NCI-H1417 (cell line): Measurements from ENCODE around the gene RUNDC3A.
A peak's percentile ranks its signal among the peaks of the same experiment; 100 is the strongest.
"Not testable (repeated sequence)": the region's sequence is repeated elsewhere in the genome, so short reads cannot be mapped to it uniquely, and the experiment has no call there.

Experiments
- DNase-seq, 3 experiments: peaks; one replicate each; lab custom pipeline; 2025; lab: John Stamatoyannopoulos, UW

The RUNDC3A gene

DNA sequence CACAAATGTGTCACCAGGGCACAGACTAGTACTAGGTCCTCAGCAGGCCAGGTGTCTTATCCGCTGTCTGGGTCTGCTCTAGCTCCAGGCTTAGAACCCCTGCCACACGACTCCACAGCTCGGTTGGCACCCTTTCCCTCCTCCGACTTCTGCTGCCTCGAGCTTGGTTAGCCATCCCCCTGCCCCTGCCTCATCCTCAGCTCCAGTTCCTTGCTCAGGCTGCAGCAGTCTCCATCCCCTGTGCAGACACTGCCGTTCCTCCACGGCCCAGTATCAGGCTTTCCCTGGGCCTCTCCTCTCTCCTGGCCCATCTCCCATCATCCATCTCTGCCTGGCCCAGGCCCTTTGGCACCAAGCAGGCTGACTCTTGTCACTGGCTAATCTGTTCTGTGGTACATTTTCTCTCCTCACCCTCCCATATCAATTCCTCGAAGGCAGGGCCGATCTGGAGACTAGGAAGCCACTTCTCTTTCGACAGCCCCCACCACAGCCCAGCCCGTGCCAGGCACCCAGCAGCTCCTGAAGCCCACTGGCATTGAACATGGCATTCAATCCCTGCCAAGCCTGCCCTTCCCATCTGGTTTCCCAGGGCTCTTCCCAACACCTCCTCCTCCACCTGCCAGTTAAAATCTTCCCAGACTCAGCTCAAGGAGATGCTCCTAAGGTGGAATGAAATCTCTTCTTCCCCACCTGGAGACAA, 35.3 kb downstream of the RUNDC3A start:
- no peak for DNase-seq

DNA sequence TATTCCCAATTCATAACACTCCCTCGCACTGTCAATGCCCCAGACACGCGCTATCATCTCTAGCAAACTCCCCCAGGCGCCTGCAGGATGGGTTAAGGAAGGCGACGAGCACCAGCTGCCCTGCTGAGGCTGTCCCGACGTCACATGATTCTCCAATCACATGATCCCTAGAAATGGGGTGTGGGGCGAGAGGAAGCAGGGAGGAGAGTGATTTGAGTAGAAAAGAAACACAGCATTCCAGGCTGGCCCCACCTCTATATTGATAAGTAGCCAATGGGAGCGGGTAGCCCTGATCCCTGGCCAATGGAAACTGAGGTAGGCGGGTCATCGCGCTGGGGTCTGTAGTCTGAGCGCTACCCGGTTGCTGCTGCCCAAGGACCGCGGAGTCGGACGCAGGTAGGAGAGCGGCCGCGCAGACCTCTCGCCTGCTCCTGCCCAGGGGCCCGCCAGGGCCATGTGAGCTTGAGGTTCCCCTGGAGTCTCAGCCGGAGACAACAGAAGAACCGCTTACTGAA, 36.6 kb downstream of the RUNDC3A start, which contains the start of gene GRN:
Gene GRN, plus strand, starts transcription at position 364 of the 515 bp plus-strand sequence. CDS start 3,863 bp downstream, outside the sequence.
- peak; percentile 95 to 99 (median 95) for DNase-seq

DNA sequence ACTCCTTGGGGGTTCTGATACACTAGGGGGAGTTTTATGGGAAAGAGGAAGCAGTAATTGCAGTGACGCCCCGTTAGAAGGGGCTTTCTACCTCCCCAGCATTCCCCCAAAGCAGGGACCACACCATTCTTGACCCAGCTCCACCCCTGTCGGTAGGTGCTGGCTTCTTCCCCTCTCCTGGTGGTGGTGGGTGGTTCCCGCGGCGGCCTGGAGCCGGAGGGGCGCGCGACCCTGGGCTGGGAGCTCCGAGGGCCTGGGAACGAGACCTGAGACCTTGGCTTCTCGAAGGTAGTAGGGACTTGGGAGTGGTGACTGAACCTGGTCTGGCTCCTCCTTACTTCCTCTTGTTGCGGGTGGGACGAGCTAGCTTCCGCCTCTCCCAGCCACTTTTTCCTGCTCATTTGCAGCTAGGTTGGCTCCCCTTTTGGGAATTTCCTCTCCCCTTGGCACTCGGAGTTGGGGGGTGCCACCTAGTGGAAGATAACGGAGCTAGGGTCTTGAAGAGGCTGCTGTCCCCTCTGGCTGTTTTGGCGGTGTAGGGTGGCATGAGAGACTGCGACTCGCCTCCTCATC, 37.1 kb downstream of the RUNDC3A start:
- DNase-seq, result peak; percentile 29 to 87 (median 74)

DNA sequence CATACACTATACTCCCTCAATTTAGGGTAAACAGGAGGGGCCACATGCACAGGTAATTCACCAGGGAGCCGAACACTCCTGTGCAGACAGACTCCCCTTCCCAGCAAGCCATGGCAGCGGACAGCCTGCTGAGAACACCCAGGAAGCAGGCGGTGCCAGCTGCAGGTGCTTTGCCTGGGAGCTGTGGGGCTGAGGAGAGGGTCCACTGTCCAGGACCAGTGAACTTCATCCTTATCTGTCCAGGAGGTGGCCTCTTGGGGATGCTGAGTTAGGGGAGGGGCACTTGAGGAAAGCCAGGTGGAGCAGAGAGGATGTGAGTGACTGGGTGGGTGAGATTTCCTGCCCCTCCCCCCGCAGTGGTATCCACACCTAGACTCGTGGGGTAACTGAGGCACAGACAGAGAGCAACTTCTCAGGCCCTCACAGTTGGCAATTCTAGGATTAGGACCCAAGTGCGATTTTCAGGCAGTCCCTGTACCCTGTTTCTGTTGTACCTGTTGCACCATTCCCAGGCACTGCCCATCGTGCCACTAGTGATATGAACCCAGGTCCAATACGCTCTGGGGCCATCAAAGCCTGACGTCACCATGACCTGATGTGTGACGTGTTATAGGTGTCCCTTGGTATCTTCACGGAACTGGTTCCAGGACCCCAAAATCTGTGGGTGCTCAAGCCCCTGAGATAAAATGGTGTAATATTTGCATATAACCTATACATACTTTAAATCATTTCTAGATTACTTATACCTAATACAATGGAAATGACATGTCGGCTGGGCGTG, 37.9 kb downstream of the RUNDC3A start:
- DNase-seq, result no peak

DNA sequence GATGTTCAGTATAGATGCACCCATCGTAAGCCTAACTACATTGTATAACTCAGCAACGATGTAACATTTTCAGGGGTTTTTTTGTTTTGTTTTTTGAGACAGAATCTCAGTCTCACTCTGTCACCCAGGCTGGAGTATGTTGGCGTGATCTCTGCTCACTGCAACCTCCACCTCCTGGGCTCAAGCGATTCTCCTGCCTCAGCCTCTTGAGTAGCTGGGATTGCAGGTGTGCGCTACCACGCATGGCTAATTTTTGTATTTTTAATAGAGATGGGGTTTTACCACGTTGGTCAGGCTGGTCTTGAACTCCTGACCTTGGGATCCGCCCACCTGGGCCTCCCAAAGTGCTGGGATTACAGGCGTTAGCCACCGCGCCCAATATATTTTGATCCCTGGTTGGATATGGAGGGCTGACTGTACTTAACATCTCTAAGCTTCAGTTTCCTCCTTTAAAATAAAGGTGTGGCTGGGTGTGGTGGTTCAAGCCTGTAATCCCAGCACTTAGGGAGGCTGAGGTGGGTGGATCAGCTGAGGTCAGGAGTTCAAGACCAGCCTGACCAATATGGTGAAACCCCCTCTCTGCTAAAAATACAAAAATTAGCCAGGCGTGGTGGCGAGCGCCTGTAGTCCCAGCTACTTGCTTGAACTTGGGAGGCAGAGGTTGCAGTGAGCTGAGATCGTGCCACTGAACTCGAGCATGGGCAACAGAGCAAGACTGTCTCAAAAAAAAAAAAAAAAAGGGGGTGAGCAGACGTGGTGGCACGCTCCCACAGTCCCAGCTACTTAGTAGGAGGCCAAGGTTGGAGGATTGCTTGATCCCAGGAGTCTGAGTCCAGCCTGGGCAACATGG, 39.0 kb downstream of the RUNDC3A start:
- DNase-seq, result not testable (repeated sequence)

DNA sequence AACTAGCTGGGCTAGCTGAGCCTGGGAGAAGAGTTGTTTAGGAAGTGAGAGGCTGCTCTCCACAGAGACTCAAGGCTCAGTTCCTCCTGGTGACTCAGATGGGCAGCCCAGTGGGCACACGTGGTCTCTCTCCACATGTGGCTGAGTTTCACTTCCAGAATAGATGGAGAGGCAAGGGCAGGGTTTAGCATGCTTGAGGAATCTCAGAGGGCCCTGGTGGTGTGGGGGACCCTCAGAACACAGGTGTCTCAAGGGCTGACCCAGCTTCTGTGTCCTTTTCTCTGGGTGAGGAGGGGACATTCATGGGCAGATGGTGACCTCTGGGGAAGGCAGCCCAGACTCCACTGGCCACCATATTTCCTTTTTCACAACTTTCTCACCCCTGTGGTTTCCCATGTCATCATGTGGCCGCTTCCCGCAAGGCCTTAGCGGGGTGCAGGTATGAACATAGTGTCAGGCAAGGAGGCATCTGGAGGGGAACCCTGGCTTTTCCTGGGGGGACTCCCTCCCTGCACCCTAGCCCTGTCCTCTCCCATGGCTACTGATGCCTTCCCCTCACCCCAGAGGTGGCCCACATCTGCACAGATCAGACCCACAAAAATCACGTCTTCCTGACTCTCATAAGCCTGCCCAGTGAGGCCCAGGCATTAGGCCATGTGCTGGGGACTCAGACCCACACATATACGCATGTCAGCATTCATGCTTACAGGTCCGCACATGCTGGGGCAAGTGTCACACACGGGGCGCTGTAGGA, 40.0 kb downstream of the RUNDC3A start:
- DNase-seq, result no peak

DNA sequence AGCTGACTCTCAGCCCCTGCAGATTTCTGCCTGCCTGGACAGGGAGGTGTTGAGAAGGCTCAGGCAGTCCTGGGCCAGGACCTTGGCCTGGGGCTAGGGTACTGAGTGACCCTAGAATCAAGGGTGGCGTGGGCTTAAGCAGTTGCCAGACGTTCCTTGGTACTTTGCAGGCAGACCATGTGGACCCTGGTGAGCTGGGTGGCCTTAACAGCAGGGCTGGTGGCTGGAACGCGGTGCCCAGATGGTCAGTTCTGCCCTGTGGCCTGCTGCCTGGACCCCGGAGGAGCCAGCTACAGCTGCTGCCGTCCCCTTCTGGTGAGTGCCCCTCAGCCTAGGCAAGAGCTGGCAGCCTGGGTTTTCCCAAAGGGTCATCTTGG, 40.6 kb downstream of the RUNDC3A start:
- DNase-seq, result no peak

DNA sequence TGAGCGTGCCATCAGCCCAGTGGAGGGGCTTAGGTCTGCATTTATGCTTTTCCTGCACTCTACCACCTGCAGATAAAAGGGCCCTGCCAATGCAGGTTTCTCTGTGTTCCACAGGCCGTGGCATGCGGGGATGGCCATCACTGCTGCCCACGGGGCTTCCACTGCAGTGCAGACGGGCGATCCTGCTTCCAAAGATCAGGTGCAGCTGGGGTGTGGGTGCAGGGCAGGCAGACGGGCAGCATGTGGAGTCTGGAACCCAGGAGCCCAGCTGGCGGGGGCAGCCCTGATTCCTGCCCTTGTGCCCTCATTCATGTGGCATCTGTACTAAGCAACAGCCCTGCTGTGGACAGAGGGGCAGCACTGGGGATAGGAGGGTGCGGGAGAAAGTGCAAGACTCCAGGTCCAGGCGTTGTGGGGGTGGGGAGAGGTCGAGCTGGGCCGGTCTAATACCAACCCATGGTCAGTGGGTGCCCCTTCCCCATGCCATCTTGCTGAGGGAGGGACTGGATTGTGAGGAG, 41.2 kb downstream of the RUNDC3A start:
- no peak for DNase-seq

DNA sequence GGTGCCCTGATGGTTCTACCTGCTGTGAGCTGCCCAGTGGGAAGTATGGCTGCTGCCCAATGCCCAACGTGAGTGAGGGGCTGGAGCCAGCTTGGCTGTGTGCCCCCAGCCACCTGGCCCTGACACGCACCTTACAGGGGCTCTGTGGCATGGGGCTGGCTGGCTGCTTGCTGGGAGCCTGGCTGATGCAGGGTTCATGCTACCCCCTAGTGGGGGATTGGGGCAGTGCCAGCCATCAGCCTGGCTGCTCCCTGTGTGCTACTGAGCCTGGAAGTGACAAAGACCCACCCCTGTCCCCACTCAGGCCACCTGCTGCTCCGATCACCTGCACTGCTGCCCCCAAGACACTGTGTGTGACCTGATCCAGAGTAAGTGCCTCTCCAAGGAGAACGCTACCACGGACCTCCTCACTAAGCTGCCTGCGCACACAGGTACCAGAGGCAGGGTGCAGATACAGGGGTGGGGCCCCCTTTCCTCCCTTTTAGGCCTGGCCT, 42.4 kb downstream of the RUNDC3A start:
- peak; percentile 43 to 67 (median 43) for DNase-seq

DNA sequence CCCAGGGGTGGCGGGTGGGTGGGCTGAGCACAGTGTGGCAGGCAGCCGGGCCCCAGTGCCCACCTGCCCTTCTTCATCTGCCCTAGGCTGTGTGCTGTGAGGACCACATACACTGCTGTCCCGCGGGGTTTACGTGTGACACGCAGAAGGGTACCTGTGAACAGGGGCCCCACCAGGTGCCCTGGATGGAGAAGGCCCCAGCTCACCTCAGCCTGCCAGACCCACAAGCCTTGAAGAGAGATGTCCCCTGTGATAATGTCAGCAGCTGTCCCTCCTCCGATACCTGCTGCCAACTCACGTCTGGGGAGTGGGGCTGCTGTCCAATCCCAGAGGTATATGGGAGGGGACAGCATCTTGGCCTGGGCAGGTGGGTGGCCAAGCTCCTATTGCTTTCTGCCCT, 43.1 kb downstream of the RUNDC3A start:
- no peak for DNase-seq

DNA sequence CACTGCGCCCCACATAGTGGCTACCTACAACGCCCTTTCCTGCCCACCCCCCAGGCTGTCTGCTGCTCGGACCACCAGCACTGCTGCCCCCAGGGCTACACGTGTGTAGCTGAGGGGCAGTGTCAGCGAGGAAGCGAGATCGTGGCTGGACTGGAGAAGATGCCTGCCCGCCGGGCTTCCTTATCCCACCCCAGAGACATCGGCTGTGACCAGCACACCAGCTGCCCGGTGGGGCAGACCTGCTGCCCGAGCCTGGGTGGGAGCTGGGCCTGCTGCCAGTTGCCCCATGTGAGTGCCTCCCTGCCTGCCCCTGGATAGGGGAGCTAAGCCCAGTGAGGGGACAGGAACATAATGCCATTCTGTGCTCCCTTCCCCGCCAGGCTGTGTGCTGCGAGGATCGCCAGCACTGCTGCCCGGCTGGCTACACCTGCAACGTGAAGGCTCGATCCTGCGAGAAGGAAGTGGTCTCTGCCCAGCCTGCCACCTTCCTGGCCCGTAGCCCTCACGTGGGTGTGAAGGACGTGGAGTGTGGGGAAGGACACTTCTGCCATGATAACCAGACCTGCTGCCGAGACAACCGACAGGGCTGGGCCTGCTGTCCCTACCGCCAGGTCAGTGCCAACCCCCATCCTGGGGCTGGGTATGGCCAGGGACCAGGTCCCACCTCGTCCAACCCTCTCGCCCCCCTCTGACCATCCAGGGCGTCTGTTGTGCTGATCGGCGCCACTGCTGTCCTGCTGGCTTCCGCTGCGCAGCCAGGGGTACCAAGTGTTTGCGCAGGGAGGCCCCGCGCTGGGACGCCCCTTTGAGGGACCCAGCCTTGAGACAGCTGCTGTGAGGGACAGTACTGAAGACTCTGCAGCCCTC, 43.8 kb downstream of the RUNDC3A start:
- no peak for DNase-seq

DNA sequence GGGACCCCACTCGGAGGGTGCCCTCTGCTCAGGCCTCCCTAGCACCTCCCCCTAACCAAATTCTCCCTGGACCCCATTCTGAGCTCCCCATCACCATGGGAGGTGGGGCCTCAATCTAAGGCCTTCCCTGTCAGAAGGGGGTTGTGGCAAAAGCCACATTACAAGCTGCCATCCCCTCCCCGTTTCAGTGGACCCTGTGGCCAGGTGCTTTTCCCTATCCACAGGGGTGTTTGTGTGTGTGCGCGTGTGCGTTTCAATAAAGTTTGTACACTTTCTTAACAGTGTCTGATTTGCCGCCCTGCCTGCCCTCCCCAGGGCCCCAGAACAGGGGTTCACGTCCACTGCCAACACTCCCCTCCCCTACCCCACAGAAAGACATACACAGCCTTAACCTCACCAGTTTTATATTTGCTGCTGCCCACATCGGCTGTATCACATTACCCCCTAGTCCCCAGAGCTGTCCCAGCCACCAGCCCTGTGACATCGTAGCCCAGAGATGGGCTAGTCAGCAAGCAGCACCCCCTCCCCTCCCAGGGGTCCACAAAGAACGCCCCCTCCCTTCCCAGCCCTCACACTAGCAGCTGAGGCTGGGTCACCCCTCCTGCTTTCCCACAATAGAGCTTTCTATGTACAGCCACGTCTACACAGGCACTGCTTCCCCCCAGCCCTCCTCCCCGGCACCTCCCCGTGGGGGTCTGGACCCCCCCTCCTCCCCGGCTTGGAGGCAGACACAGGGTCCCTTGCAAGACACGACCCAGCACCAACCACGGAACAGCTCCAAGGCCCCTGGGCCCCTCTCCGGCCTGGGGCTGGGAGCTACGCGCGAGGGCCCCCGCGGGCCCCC, 44.6 kb downstream of the RUNDC3A start:
- no peak for DNase-seq

DNA sequence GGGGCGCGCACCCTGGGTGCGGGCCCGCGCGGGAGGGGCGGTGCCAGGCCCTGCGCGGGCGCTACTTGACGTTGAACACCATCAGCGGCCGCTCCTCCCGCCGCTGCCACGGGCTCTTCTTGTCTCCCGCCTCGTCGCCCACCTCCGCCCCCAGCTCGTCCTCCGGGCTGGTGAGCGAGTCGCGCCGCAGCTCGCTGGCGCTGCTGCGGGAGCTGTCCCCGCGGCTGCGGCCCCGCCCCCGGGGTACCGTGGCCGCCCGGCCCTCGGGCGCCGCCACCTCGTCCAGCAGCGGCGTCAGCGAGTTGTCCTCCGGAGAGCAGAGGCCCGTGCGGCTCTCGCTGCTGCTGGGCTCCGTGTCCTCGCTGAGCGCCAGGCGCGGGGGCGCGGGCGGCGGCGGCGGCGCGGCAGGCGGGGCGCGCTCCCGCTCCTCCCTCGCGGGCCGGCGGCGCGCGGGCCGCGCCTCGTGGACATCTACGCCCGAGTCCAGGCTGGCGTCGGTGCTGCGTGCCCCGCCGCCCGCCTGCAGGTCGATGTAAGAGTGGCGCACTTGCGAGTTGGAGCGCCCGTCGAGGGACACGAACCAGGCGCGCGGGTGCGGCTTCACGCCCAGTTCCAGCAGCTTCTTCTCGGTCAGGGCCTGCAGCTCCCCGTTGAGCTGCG, 45.4 kb downstream of the RUNDC3A start:
- DNase-seq, result no peak

DNA sequence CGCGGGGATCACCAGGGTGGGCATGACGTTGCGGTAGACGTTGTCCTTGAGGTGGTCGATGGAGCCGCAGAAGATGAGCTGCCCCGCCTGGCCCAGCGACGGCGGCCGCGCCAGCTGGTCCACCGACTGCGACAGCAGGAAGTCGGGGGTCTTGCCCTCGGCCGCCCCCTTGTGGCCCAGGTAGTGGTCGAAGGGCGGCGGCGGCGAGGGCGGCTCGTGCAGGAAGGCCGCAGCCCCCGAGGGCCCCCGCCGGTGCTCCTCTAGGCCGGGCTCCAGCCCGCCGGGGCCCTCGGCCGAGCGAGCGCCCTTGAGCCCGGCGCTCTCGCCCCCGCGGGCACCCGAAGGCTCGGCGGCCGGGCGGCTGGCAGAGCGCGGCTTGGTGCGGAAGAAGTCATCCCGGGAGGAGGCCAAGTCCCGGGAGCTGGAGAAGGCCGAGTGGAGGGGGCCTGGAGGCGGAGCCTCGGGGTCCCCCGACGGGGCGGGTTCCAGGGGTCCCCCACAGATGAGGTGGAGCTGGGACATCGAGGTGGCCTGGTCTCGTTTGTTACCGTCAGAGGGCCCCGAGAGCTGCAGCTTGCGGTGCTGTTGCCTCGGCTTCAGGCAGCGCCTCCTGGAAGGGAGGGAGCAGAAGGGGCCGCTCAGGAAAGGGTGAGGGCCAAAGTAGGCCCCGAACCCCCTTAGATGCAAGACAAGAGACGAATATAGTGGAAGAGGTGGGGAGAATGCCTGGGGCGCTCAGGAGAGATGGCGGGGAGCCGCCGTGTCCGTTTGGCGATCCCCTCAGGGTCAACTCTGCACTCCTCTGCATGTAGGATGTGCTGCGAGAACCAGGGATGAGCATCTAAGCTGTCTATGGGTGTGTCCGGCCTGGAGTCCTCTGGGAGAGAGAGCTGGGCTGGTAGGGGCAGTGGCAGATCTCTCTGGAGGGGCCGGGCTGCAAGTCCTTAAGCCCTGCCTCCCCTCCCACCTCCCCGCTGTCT, 46.5 kb downstream of the RUNDC3A start:
- DNase-seq, result no peak

DNA sequence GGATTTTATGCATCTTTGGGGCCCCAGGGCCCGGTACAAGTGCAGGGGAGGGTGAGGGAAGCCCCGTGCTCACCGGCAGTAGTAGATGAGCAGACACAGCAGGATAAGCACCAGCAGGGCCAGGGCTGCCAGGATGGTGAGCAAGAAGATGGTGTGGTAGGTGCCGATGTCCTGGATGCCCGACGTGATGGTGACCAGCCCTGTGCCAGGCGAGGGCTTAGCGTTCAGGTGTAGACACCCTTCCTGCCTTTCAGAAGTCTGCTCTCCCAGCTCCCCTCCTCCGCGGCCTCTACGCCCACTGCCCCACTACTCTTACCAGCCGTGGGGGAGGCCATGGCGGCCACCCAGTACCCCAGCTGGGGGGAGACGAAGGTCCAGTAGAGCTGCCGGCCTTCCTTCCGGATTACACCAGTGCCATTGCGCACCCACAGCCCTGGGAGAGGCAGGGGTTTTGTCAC, 47.3 kb downstream of the RUNDC3A start:
- no peak for DNase-seq

DNA sequence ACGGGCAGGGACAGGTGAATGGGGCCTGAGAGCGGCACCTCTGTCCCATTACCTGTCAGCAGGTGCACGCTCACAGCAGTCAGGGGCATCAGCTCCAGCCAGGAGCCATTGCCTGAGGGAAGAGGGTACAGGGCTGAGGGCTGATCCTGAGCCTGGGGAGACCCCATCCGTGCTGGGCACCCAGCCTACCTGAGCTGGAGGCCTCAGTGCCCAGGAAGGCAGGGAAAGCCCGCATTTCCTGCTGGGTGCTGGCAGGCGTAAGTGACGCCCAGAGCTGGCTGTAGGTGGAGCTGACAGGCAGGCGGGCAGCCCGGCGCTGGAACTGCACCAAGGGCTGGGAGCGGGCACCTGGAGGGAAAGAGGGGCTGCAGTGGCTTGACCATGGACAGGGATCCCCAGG, 47.8 kb downstream of the RUNDC3A start:
- no peak for DNase-seq

DNA sequence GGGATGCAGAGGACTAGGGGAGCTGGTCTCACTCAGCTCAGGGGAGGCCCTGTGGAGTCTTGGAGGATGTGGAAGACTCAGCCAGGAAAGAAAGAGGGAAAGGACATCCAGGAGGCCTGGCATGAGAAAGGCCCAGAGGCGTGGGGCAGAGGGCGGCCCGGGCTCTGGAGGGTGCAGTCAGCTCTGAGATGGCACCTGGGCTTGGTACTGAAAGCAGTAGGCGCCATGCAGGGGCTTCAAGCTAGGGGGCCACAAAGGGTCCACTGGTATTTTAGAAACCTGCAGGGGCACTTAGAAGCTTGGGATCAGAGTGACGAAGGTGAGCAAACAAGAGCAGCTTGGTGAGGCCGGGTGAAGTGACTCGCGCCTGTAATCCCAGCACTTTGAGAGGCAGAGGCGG, 49.7 kb downstream of the RUNDC3A start:
- no peak for DNase-seq
